GM12872 (cell line): ENCODE data around the gene SH3GLB2.

ENCODE experiments used
- TF ChIP-seq, protein P1 (sequence below): IDR thresholded peaks from 3 replicates; pipeline ENCODE4 v1.5.1; 2011; ENCODE audit warnings: low read depth, mild to moderate bottlenecking, low read length, moderate library complexity; ENCODE audit not compliant: insufficient read depth

The SH3GLB2 gene

DNA sequence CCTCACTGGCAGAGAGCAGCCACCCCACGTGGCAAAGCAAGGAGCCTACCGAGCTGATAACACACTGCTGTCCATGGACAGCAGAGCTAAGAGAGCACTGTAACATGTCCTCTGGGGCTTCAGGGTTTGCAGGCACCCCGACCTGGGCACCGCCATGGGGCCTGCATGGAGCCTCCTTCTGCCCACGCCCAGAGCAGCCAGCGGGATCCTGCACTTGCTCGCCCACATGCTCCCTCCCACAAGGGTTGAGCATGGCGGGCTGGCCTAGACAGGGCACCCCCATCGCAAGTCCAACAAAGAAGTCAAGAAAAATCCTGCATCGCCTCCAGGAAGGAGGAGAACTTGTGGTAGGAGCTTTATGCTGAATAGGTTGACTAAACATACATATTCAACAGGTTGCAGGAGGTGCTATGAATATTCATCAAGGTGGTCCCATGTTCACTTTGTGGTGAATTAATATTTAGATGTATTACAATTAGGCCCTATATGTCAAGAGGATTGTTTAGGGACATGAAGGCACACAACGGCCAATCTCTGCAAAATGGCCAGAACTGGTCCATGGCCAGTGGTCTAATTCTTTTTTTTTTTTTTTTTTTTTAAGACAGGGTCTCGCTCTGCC, 4.5 kb upstream of the SH3GLB2 start:
- TF ChIP-seq, protein P1, sequence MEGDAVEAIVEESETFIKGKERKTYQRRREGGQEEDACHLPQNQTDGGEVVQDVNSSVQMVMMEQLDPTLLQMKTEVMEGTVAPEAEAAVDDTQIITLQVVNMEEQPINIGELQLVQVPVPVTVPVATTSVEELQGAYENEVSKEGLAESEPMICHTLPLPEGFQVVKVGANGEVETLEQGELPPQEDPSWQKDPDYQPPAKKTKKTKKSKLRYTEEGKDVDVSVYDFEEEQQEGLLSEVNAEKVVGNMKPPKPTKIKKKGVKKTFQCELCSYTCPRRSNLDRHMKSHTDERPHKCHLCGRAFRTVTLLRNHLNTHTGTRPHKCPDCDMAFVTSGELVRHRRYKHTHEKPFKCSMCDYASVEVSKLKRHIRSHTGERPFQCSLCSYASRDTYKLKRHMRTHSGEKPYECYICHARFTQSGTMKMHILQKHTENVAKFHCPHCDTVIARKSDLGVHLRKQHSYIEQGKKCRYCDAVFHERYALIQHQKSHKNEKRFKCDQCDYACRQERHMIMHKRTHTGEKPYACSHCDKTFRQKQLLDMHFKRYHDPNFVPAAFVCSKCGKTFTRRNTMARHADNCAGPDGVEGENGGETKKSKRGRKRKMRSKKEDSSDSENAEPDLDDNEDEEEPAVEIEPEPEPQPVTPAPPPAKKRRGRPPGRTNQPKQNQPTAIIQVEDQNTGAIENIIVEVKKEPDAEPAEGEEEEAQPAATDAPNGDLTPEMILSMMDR, result no peak

GRCh38 chr9:129031514-129031913, 3.4 kb upstream of the SH3GLB2 start:
- TF ChIP-seq, protein P1, result no peak

- TF ChIP-seq, protein P1, result no peak
Measured at GRCh38 chr9:129030191-129030590, 2.1 kb upstream of the SH3GLB2 start.

GRCh38 chr9:129027685-129028191, 393 bp downstream of the SH3GLB2 start:
- TF ChIP-seq, protein P1, result no peak

DNA sequence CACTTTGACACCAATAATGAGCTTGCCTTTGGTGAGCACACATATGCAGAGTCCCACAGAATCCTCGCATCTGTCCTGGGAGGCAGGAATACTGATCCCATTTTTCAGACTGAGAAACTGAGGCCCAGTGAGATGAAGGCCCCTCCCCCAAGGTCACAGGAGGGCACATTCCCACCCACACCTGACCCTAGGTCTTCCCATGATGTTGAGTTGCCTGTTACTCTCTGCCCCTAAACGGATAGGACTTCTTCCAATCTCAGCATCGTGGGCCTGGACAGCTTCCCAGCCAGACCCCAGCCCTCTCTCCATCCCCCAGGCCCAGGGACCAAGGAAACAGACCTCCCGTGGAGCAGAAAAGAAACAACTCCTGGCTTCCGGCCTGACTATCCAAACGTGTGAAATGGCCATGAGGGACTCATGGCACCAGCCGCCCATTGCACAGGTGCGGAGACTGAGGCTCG, 877 bp downstream of the SH3GLB2 start:
- TF ChIP-seq, protein P1, result no peak

DNA sequence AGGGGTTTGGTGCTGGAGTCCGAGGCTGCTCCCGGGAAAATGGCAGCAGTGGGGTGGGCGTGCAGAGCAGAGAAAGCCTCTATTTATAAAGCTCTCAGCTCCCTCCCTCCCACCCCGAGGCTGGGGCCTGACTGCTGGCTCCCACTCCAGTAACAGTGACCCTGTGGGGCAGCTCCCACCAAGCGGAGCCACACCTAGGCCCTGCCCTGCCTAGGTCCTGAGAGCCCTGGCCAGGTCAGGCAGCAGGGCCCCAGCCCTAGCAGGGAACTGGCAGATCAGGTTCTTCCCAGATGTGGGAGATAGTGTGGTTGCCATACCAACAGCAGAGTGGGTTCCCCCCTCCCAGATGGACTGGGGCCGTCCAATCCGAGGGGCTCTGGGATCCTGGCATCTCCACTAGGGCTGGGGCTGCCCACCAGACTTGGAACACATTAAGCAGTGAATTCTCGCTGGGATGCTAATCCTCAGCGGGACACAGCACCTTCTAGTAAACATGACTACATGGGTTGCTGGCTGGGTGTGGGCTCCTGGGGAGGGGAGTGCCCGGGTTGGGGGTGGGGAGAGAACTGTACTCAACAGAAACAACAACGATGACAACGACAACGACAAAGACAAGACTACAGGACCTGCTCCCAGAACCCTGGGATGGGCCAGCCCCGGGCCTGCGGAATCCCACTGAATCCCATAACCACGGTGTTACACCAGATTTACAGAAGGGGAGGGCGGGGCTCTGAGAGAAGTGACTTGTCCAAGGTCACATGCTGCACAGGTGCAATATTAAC, 1.5 kb downstream of the SH3GLB2 start:
- TF ChIP-seq, protein P1, result no peak

- TF ChIP-seq, protein P1, result no peak
Measured at GRCh38 chr9:129023908-129024233, 4.3 kb downstream of the SH3GLB2 start.
